ENCODE measurements around the gene CX3CL1. TPM values are rescaled to one million over a fixed set of nuclear protein-coding genes. Genes with fewer than 3 reads are reported as not detected.

CX3CL1 gene
- total and polyA plus RNA-seq, 2 of the 13 experiments (the other 11 are each of a cell fraction or from before 2014, with no cell fraction given): 57.3 to 60.8 TPM

- TF ChIP-seq ZBTB34 (CRISPR knock-in tag; IDR thresholded peaks at IDR 0.05) (no peak), ZNF7 (CRISPR knock-in tag; IDR thresholded peaks at IDR 0.05) (no peak), MLX (CRISPR knock-in tag; IDR thresholded peaks at IDR 0.05) (no peak), SYNCRIP (IDR thresholded peaks at IDR 0.05; ENCODE audit: insufficient read depth, low read depth, low read length) (no peak), HIVEP1 (CRISPR knock-in tag; IDR thresholded peaks at IDR 0.05) (no peak), ZNF350 (CRISPR knock-in tag; IDR thresholded peaks at IDR 0.05; ENCODE audit: borderline replicate concordance, low read depth) (no peak; the same call in 1 of the 2 replicates), ZFP62 (CRISPR knock-in tag; IDR thresholded peaks at IDR 0.05) (no peak), ZZZ3 (CRISPR knock-in tag; IDR thresholded peaks at IDR 0.05; ENCODE audit: borderline replicate concordance) (no peak), ZGPAT (CRISPR knock-in tag; IDR thresholded peaks at IDR 0.05) (no peak), ZSCAN22 (CRISPR knock-in tag; IDR thresholded peaks at IDR 0.05) (no peak), HOXA3 (CRISPR knock-in tag; IDR thresholded peaks at IDR 0.05) (no peak; the same call in 1 of the 2 replicates), ZNF674 (CRISPR knock-in tag; IDR thresholded peaks at IDR 0.05; ENCODE audit: low read depth) (no peak), MLLT10 (CRISPR knock-in tag; IDR thresholded peaks at IDR 0.05) (no peak), ZNF296 (CRISPR knock-in tag; conservative IDR thresholded peaks at IDR 0.05) (no peak; the same call in 1 of the 2 replicates), PHF5A (CRISPR knock-in tag; IDR thresholded peaks at IDR 0.05; ENCODE audit: low read depth, unreplicated experiment) (no peak), ZSCAN30 (CRISPR knock-in tag; IDR thresholded peaks at IDR 0.05) (0 out of 2 replicates have a peak, but pooled peaks have one; percentile 70), BCL6 (CRISPR knock-in tag; IDR thresholded peaks at IDR 0.05) (0 out of 2 replicates have a peak, but pooled peaks have one; percentile 18), TAF1 (CRISPR knock-in tag; IDR thresholded peaks at IDR 0.05) (no peak), ZFP1 (CRISPR knock-in tag; IDR thresholded peaks at IDR 0.05) (no peak), FOXJ3 (CRISPR knock-in tag; IDR thresholded peaks at IDR 0.05; ENCODE audit: borderline replicate concordance) (no peak), ZNF660 (CRISPR knock-in tag; IDR thresholded peaks at IDR 0.05; ENCODE audit: borderline replicate concordance, low read depth) (no peak), ZNF225 (CRISPR knock-in tag; IDR thresholded peaks at IDR 0.05) (0 out of 2 replicates have a peak, but pooled peaks have one; percentile 6), GATAD2A (CRISPR knock-in tag; IDR thresholded peaks at IDR 0.05) (no peak), KLF13 (CRISPR knock-in tag; IDR thresholded peaks at IDR 0.05) (no peak)
- TF ChIP-seq, protein P1, sequence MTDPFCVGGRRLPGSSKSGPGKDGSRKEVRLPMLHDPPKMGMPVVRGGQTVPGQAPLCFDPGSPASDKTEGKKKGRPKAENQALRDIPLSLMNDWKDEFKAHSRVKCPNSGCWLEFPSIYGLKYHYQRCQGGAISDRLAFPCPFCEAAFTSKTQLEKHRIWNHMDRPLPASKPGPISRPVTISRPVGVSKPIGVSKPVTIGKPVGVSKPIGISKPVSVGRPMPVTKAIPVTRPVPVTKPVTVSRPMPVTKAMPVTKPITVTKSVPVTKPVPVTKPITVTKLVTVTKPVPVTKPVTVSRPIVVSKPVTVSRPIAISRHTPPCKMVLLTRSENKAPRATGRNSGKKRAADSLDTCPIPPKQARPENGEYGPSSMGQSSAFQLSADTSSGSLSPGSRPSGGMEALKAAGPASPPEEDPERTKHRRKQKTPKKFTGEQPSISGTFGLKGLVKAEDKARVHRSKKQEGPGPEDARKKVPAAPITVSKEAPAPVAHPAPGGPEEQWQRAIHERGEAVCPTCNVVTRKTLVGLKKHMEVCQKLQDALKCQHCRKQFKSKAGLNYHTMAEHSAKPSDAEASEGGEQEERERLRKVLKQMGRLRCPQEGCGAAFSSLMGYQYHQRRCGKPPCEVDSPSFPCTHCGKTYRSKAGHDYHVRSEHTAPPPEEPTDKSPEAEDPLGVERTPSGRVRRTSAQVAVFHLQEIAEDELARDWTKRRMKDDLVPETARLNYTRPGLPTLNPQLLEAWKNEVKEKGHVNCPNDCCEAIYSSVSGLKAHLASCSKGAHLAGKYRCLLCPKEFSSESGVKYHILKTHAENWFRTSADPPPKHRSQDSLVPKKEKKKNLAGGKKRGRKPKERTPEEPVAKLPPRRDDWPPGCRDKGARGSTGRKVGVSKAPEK (CRISPR knock-in tag; IDR thresholded peaks at IDR 0.05; ENCODE audit: borderline replicate concordance): no peak
Measured at GRCh38 chr16:57383276-57384247, 11.3 kb downstream of the CX3CL1 start (continued).

All from HepG2 (cell line).